Neural progenitor cell (in vitro differentiated cells): ENCODE results near the gene KCND1. TPM values are rescaled to one million over a fixed set of nuclear protein-coding genes. Genes with fewer than 3 reads are reported as not detected.
A peak's percentile ranks its signal among the peaks of the same experiment; 100 is the strongest.

Source experiments
- DNase-seq: peaks from one replicate; pipeline ENCODE4 v3.0.0-alpha.2; 2016; ENCODE audit warnings: low spot score
- H2AFZ ChIP-seq: fragments of 200-600 bp; sonication (generic); replicated peaks from 2 replicates; pipeline ENCODE4 v1.6.1; 2016; ENCODE audit warnings: antibody characterized with exemption
- H3F3A ChIP-seq: fragments of 200-600 bp; sonication (generic); 2 replicates; pipeline ENCODE4 v1.6.1; 2016; ENCODE audit warnings: antibody characterized with exemption, low read depth
- H3K27ac ChIP-seq: fragments of 200-600 bp; sonication (generic); 2 replicates; pipeline ENCODE4 v1.5.1; 2016; ENCODE audit warnings: mild to moderate bottlenecking
- H3K27me3 ChIP-seq: fragments of 200-600 bp; sonication (generic); 2 replicates; pipeline ENCODE4 v1.6.1; 2016; ENCODE audit warnings: mild to moderate bottlenecking, moderate library complexity
- H3K36me3 ChIP-seq: fragments of 200-600 bp; sonication (generic); 2 replicates; pipeline ENCODE4 v1.5.1; 2016
- H3K4me1 ChIP-seq: fragments of 200-600 bp; sonication (generic); 2 replicates; pipeline ENCODE4 v1.6.1; 2016; ENCODE audit warnings: mixed run types
- H3K4me2 ChIP-seq: fragments of 200-600 bp; sonication (generic); 2 replicates; pipeline ENCODE4 v1.6.1; 2016
- H3K4me3 ChIP-seq: fragments of 200-600 bp; sonication (generic); 2 replicates; pipeline ENCODE4 v1.5.1; 2016
- H3K79me2 ChIP-seq: fragments of 200-600 bp; sonication (generic); 2 replicates; pipeline ENCODE4 v1.6.1; 2016; ENCODE audit warnings: low read depth
- H3K9ac ChIP-seq: fragments of 200-600 bp; sonication (generic); 2 replicates; pipeline ENCODE4 v1.6.1; 2016
- H3K9me3 ChIP-seq: fragments of 200-600 bp; sonication (generic); 2 replicates; pipeline ENCODE4 v1.5.1; 2016; ENCODE audit warnings: low read depth
- H4K20me1 ChIP-seq: fragments of 200-600 bp; sonication (generic); 2 replicates; pipeline ENCODE4 v1.6.1; 2016; ENCODE audit warnings: low read depth
- H3K27ac Mint-ChIP-seq: 3 replicates; pipeline ENCODE4 v1.8.0; 2021; ENCODE audit warnings: mixed read lengths
- H3K27me3 Mint-ChIP-seq: 2 replicates; pipeline ENCODE4 v1.8.0; 2022; ENCODE audit warnings: low read depth, mild to moderate bottlenecking, inconsistent platforms, moderate library complexity, mixed read lengths; ENCODE audit not compliant: insufficient read depth
- H3K36me3 Mint-ChIP-seq: 3 replicates; pipeline ENCODE4 v1.8.0; 2021; ENCODE audit warnings: mixed read lengths
- H3K4me1 Mint-ChIP-seq: 3 replicates; pipeline ENCODE4 v1.8.0; 2021; ENCODE audit warnings: mixed read lengths
- H3K4me3 Mint-ChIP-seq: 3 replicates; pipeline ENCODE4 v1.8.0; 2021; ENCODE audit warnings: mild to moderate bottlenecking, moderate library complexity, mixed read lengths
- H3K9me3 Mint-ChIP-seq: 3 replicates; pipeline ENCODE4 v1.8.0; 2020; ENCODE audit warnings: mixed read lengths
- CTCF ChIP-seq: fragments of 200-600 bp; sonication (generic); IDR thresholded peaks from 2 replicates; pipeline ENCODE4 v1.5.1; 2017; ENCODE audit warnings: antibody characterized with exemption, mild to moderate bottlenecking
- EZH2 ChIP-seq: fragments of 200-600 bp; sonication (generic); IDR thresholded peaks from 2 replicates; pipeline ENCODE4 v1.6.1; 2017; ENCODE audit warnings: antibody characterized with exemption, mild to moderate bottlenecking, moderate library complexity
- EZH2phosphoT487 ChIP-seq: fragments of 200-600 bp; sonication (generic); IDR thresholded peaks from 2 replicates; pipeline ENCODE4 v1.6.1; 2017; ENCODE audit warnings: antibody characterized with exemption
- total RNA-seq: library from RNA; depleted of rRNA; stranded (reverse); fragments of >200 nt; gene quantifications from 2 replicates; pipeline ENCODE4 v1.2.3, GENCODE V29; 2015; ENCODE audit warnings: low replicate concordance

Gene KCND1
- total RNA-seq, 1 donor from 2014 or later = 0.39 TPM

DNA sequence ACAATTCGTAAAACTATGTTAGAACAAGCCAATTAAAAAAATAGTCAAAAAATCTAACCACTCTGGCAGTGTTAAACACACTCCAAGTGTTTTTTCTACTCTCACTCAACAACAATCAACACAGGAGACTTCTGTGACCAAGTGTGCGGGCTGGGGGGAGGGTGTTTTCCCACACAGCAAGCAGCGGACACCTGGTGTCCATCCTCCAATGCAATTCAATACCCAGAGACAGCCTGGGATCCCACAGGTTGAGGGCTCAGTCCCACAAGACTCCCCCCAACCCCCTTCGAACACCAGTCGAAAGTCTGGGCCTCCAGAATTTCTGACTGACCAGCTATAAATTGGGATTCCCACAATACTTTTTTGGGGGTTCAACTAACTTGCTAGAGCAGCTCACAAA, 44.5 kb downstream of the KCND1 start:
- Histone ChIP-seq H3K27ac (peak overlapping the region; percentile 36), H3K36me3 (no peaks in the 10 kb centered on the region), H3F3A (peaks cover 20% of the 10 kb centered on the region), H3K9me3 (no peaks in the 10 kb centered on the region), H3K4me1 (peaks cover 17% of the 10 kb centered on the region), H2AFZ (no peak overlapping the region), H3K4me3 (peak overlapping the region; percentile 6), H3K27me3 (no peaks in the 10 kb centered on the region), H3K9ac (no peak overlapping the region), H3K79me2 (peaks cover 10% of the 10 kb centered on the region), H4K20me1 (no peaks in the 10 kb centered on the region), H3K4me2 (peak overlapping the region; percentile 68)
- Mint-ChIP-seq H3K27me3 (no peaks in the 10 kb centered on the region), H3K36me3 (peaks cover 13% of the 10 kb centered on the region), H3K27ac (no peak overlapping the region), H3K4me1 (peaks cover 5% of the 10 kb centered on the region), H3K9me3 (peaks cover 13% of the 10 kb centered on the region), H3K4me3 (no peak overlapping the region)
- peak; percentile 30 for DNase-seq
- TF ChIP-seq EZH2phosphoT487 = no peak
- TF ChIP-seq EZH2 = no peak
- TF ChIP-seq CTCF = no peak

DNA sequence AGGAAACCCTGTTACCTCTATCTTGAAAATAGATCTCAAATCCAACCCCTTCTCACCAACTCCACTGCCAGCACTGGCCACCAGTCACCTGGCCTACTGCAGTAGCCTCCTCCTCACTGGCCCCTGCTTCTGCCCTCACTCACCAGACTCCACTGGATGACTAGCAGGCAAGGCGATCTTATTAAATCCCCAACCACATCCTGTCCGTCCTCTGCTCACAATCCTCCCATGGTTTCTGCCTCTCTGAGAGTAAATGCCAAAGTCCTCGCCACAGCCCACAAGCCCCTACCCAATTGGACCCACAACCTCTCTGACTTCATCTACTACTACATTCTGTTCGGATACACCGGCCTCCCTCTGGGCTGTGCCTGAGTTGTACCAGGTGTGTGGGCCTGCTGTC, 47.4 kb downstream of the KCND1 start:
- Histone ChIP-seq H3K4me3 (no peak overlapping the region), H3K27ac (no peak overlapping the region), H3K79me2 (peaks cover 10% of the 10 kb centered on the region), H3K4me1 (peaks cover 17% of the 10 kb centered on the region), H3K36me3 (no peaks in the 10 kb centered on the region), H3F3A (peaks cover 30% of the 10 kb centered on the region), H3K4me2 (no peak overlapping the region), H3K9me3 (no peaks in the 10 kb centered on the region), H4K20me1 (peaks cover 13% of the 10 kb centered on the region), H3K9ac (no peak overlapping the region), H2AFZ (no peak overlapping the region), H3K27me3 (no peaks in the 10 kb centered on the region)
- peaks cover 13% of the 10 kb centered on the region for H3K36me3 Mint-ChIP-seq
- peaks cover 3% of the 10 kb centered on the region for H3K27me3 Mint-ChIP-seq
- H3K9me3 Mint-ChIP-seq = peaks cover 9% of the 10 kb centered on the region
- DNase-seq = no peak
- TF ChIP-seq EZH2 (no peak), CTCF (no peak), EZH2phosphoT487 (no peak)
- H3K4me3 Mint-ChIP-seq = no peak overlapping the region
- peaks cover 23% of the 10 kb centered on the region for H3K4me1 Mint-ChIP-seq
- no peak overlapping the region for H3K27ac Mint-ChIP-seq

- Histone ChIP-seq H4K20me1 (peaks cover 13% of the 10 kb centered on the region), H3K36me3 (no peaks in the 10 kb centered on the region), H3K9me3 (no peaks in the 10 kb centered on the region), H3K9ac (no peak overlapping the region), H3K27me3 (no peaks in the 10 kb centered on the region), H3K79me2 (peaks cover 10% of the 10 kb centered on the region), H3K27ac (no peak overlapping the region), H3K4me2 (no peak overlapping the region), H3K4me3 (no peak overlapping the region), H3K4me1 (peaks cover 17% of the 10 kb centered on the region), H2AFZ (no peak overlapping the region), H3F3A (peaks cover 29% of the 10 kb centered on the region)
- H3K27me3 Mint-ChIP-seq = peaks cover 3% of the 10 kb centered on the region
- H3K36me3 Mint-ChIP-seq = peaks cover 13% of the 10 kb centered on the region
- no peak overlapping the region for H3K27ac Mint-ChIP-seq
- peaks cover 9% of the 10 kb centered on the region for H3K9me3 Mint-ChIP-seq
- no peak for TF ChIP-seq EZH2
- no peak for TF ChIP-seq CTCF
- no peak for TF ChIP-seq EZH2phosphoT487
- DNase-seq = no peak
- H3K4me1 Mint-ChIP-seq = peaks cover 23% of the 10 kb centered on the region
- no peak overlapping the region for H3K4me3 Mint-ChIP-seq
Measured at GRCh38 chrX:48923771-48924170, 47.9 kb downstream of the KCND1 start.
